A673 (cell line): Measurements from ENCODE around the gene RAB13.

Experiments used
- EZH2 ChIP-seq: fragments of 200-600 bp; sonication (generic); IDR thresholded peaks from 2 replicates; pipeline ENCODE4 v1.6.1; 2017; ENCODE audit warnings: borderline replicate concordance, low read depth, mild to moderate bottlenecking, mixed read lengths, antibody characterized with exemption, low read length; ENCODE audit not compliant: poor library complexity, severe bottlenecking
- TF ChIP-seq, protein P1 (sequence below): fragments of 300-800, 200-600 bp; sonication (generic); conservative IDR thresholded peaks from 2 replicates; pipeline ENCODE4 v1.5.1; 2017; ENCODE audit warnings: low read depth, mild to moderate bottlenecking, antibody characterized with exemption, low read length, moderate library complexity, mixed read lengths

GRCh38 chr1:153960206-153960605, 25.9 kb downstream of the RAB13 start:
- TF ChIP-seq EZH2, result no peak
- TF ChIP-seq, protein P1, sequence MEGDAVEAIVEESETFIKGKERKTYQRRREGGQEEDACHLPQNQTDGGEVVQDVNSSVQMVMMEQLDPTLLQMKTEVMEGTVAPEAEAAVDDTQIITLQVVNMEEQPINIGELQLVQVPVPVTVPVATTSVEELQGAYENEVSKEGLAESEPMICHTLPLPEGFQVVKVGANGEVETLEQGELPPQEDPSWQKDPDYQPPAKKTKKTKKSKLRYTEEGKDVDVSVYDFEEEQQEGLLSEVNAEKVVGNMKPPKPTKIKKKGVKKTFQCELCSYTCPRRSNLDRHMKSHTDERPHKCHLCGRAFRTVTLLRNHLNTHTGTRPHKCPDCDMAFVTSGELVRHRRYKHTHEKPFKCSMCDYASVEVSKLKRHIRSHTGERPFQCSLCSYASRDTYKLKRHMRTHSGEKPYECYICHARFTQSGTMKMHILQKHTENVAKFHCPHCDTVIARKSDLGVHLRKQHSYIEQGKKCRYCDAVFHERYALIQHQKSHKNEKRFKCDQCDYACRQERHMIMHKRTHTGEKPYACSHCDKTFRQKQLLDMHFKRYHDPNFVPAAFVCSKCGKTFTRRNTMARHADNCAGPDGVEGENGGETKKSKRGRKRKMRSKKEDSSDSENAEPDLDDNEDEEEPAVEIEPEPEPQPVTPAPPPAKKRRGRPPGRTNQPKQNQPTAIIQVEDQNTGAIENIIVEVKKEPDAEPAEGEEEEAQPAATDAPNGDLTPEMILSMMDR, result no peak
